Measurements from ENCODE around the gene STXBP6.

Gene STXBP6

DNA sequence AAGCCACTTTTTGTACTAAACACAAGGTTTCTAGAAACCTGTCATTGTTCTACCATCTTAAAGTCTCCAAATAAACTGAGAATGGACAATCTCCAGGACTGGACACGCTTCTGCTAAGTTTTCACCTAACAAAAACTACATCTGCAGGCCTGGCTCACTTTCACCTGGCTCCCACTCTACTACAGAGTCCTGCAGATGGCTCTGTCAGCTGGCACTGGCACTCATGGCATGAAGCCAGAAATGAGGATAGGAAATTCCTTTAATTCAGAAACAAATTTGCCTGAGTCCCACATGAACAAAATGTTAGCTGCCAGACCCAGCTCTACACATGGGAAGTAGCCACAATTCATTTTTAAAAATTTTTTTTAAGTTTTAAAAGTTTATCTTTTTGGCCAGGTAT is 42.1 kb downstream of the STXBP6 start:
- Histone ChIP-seq H3K36me3 (no peaks in the 10 kb centered on the region), H3K9ac (no peak overlapping the region), H3K4me2 (no peak overlapping the region), H4K20me1 (no peaks in the 10 kb centered on the region), H3K4me3 (no peak overlapping the region), H3K27me3 (no peaks in the 10 kb centered on the region), H3K27ac (no peak overlapping the region), H3K4me1 (peaks cover 0 to 10% (median 0%) of the 10 kb centered on the region in 10 experiments; a peak in 2 of 20 replicates), H3K9me3 (replicated peaks in 1 of 11) (no peaks in the 10 kb centered on the region)
- no peak for TF ChIP-seq Cebpa-rat (IDR thresholded peaks at IDR 0.05)

GRCh38 chr14:25006961-25007795 is 42.8 kb downstream of the STXBP6 start:
- Histone ChIP-seq H3K9ac (no peak overlapping the region), H3K9me3 (replicated peaks in 1 of 11) (no peaks in the 10 kb centered on the region), H3K4me2 (no peak overlapping the region), H4K20me1 (no peaks in the 10 kb centered on the region), H3K36me3 (no peaks in the 10 kb centered on the region), H3K4me1 (peaks cover 0 to 10% (median 0%) of the 10 kb centered on the region in 10 experiments; a peak in 2 of 20 replicates), H3K27ac (no peak overlapping the region), H3K4me3 (no peak overlapping the region), H3K27me3 (no peaks in the 10 kb centered on the region)
- no peak for TF ChIP-seq Cebpa-rat (IDR thresholded peaks at IDR 0.05)

GRCh38 chr14:25006031-25006430 is 43.9 kb downstream of the STXBP6 start:
- no peaks in the 10 kb centered on the region for H3K27me3 ChIP-seq
- no peak overlapping the region for H3K9ac ChIP-seq
- H4K20me1 ChIP-seq, result no peaks in the 10 kb centered on the region
- no peak overlapping the region for H3K27ac ChIP-seq
- H3K9me3 ChIP-seq (replicated peaks in 1 of 11), result no peaks in the 10 kb centered on the region
- H3K4me1 ChIP-seq, result peaks cover 0 to 10% (median 0%) of the 10 kb centered on the region in 10 experiments; a peak in 2 of 20 replicates
- H3K36me3 ChIP-seq, result no peaks in the 10 kb centered on the region
- H3K4me2 ChIP-seq, result no peak overlapping the region
- H3K4me3 ChIP-seq, result no peak overlapping the region
- TF ChIP-seq Cebpa-rat (IDR thresholded peaks at IDR 0.05), result no peak

- Histone ChIP-seq H3K36me3 (no peaks in the 10 kb centered on the region), H3K4me3 (no peak overlapping the region), H3K9me3 (replicated peaks in 1 of 11) (no peaks in the 10 kb centered on the region), H3K27ac (no peak overlapping the region), H4K20me1 (no peaks in the 10 kb centered on the region), H3K4me2 (no peak overlapping the region), H3K27me3 (no peaks in the 10 kb centered on the region), H3K9ac (no peak overlapping the region), H3K4me1 (peaks cover 0 to 10% (median 0%) of the 10 kb centered on the region in 10 experiments; a peak in 2 of 20 replicates)
- TF ChIP-seq Cebpa-rat (IDR thresholded peaks at IDR 0.05), result no peak
Observed at GRCh38 chr14:25004389-25004809, 45.5 kb downstream of the STXBP6 start.

DNA sequence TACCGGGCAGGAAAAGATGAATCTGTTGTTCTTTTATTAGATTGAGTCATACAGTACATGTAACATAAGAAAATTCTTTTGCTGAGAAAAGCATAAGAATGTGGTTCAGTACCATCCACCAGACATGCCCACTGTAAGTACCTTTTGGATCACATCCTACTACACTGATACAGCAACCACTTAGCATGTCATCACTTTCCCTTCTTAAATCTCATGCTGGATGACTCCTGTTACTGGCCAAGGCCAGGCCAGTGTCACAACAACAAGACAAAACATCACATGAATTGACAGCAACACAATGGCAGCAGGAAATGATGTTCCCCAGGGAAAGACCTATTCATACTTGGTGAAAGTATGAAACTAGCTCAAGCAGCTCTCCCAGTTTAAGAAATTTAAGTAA is 46.4 kb downstream of the STXBP6 start:
- TF ChIP-seq Cebpa-rat (IDR thresholded peaks at IDR 0.05), result no peak
- Histone ChIP-seq H3K9ac (no peak overlapping the region), H4K20me1 (no peaks in the 10 kb centered on the region), H3K4me3 (no peak overlapping the region), H3K36me3 (no peaks in the 10 kb centered on the region), H3K27me3 (no peaks in the 10 kb centered on the region), H3K4me2 (0 out of 22 replicates have a peak overlapping the region, but pooled peaks of 1 of the 11 experiments have one; percentile 20), H3K27ac (no peak overlapping the region), H3K9me3 (replicated peaks in 1 of 11) (no peaks in the 10 kb centered on the region), H3K4me1 (peaks cover 0 to 10% (median 0%) of the 10 kb centered on the region in 10 experiments; a peak in 2 of 20 replicates)

- Histone ChIP-seq H3K4me3 (no peak overlapping the region), H3K27ac (no peak overlapping the region), H3K9ac (no peak overlapping the region), H3K27me3 (no peaks in the 10 kb centered on the region), H4K20me1 (no peaks in the 10 kb centered on the region), H3K4me1 (peaks cover 0 to 10% (median 0%) of the 10 kb centered on the region in 10 experiments; a peak in 2 of 20 replicates), H3K4me2 (no peak overlapping the region), H3K9me3 (replicated peaks in 1 of 11) (no peaks in the 10 kb centered on the region), H3K36me3 (no peaks in the 10 kb centered on the region)
- TF ChIP-seq Cebpa-rat (IDR thresholded peaks at IDR 0.05), result no peak
Observed at GRCh38 chr14:25001601-25002000, 48.3 kb downstream of the STXBP6 start.

GRCh38 chr14:25001156-25001555 is 48.8 kb downstream of the STXBP6 start:
- Histone ChIP-seq H3K9ac (no peak overlapping the region), H3K27ac (no peak overlapping the region), H3K27me3 (no peaks in the 10 kb centered on the region), H3K9me3 (replicated peaks in 1 of 11) (no peaks in the 10 kb centered on the region), H3K4me2 (no peak overlapping the region), H3K36me3 (no peaks in the 10 kb centered on the region), H3K4me3 (no peak overlapping the region), H4K20me1 (no peaks in the 10 kb centered on the region), H3K4me1 (peaks cover 0 to 10% (median 0%) of the 10 kb centered on the region in 10 experiments; a peak in 2 of 20 replicates)
- TF ChIP-seq Cebpa-rat (IDR thresholded peaks at IDR 0.05), result no peak

DNA sequence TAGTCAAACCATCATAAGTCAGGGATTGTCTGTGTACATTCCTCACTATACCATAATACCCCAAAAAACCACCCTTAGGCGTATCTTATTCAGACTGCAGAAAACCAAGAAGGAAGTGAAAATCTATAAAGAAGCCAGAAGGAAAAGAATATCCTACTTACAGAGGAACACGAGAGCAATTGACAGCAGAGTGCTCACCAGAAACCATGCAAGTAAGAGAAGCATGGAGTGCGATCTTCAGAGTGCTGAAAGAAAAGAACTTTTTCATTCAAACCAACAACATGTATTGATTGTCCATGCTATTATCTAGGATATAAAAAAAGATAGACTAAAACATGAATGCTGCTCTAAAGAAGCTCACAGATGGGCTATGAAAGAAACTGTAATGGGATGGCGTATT is 50.8 kb downstream of the STXBP6 start:
- Histone ChIP-seq H3K9ac (no peak overlapping the region), H3K4me1 (peaks cover 0 to 10% (median 0%) of the 10 kb centered on the region in 10 experiments; a peak in 2 of 20 replicates), H3K9me3 (replicated peaks in 1 of 11) (no peaks in the 10 kb centered on the region), H3K36me3 (no peaks in the 10 kb centered on the region), H3K4me2 (no peak overlapping the region), H4K20me1 (no peaks in the 10 kb centered on the region), H3K27ac (no peak overlapping the region), H3K4me3 (no peak overlapping the region), H3K27me3 (no peaks in the 10 kb centered on the region)
- TF ChIP-seq Cebpa-rat (IDR thresholded peaks at IDR 0.05), result no peak

DNA sequence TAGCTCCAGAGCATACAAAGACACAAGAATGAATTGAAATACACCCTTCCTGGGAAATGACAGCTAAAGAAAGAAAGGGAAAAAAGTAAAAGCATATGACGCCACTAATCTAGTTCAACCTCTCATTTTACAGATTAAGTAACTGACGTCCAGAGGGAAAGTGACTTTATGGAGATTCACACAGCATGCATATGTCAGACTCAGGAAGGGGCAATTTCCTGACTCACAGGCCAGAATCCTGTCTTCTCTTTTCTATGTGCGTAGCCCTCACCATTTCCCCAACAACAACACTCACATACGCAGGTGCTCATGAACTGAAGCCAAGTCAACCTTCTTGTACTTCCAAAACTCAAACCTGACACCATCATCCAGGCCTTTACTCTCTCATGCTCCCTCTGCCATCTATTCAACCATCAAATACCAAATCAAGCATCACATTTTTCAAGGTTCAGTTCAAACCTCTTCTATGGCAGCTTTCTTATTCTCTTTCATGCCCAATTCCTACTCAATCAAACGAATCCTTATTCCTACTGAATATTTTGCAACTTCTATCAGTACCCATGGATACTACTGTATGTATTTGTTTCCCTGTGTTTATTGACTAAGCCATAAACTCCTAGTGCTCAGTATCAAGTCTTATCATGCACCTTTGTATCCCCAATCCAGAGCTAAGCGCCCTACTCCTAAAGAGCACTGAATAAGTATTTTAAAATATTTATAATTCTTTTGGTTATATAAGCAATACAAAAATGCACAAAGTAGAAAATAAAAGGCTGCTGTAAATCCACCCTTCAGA is 52.8 kb downstream of the STXBP6 start:
- Histone ChIP-seq H3K4me1 (peaks cover 0 to 10% (median 0%) of the 10 kb centered on the region in 10 experiments; a peak in 4 of 20 replicates), H4K20me1 (no peaks in the 10 kb centered on the region), H3K4me2 (no peak overlapping the region), H3K9ac (no peak overlapping the region), H3K27ac (no peak overlapping the region), H3K36me3 (no peaks in the 10 kb centered on the region), H3K4me3 (no peak overlapping the region), H3K9me3 (replicated peaks in 1 of 11) (no peaks in the 10 kb centered on the region), H3K27me3 (no peaks in the 10 kb centered on the region)
- TF ChIP-seq Cebpa-rat (IDR thresholded peaks at IDR 0.05), result no peak

All from BLaER1 treated with 17β-estradiol and CSF1 and Interleukin-3, amounts not matched to agents 10 nM and 100 nM (cell line).